HL-60 (cell line): Measurements from ENCODE around the gene HPSE2.

Experiments used
- DNase-seq, 2 experiments: peaks; one replicate each; pipeline ENCODE4 v3.0.0-alpha.2; 2010 to 2020; ENCODE audit warnings: low read depth in 1 of 2, low spot score in 1 of 2
- H3K27ac ChIP-seq: fragments of 250-450 bp; sonication (Bioruptor Pico); replicated peaks from 2 replicates; pipeline ENCODE4 v1.5.1; 2020; ENCODE audit warnings: mild to moderate bottlenecking, moderate library complexity
- H3K27me3 ChIP-seq: fragments of 250-450 bp; sonication (Bioruptor Pico); 2 replicates; pipeline ENCODE4 v1.5.1; 2021; ENCODE audit warnings: mild to moderate bottlenecking, moderate library complexity; ENCODE audit not compliant: insufficient read depth, poor library complexity, severe bottlenecking
- H3K4me3 ChIP-seq: replicated peaks from 2 replicates; pipeline ENCODE4 v1.5.1; 2011; ENCODE audit warnings: mild to moderate bottlenecking, control low read depth, low read length; ENCODE audit not compliant: insufficient read depth
- CTCF ChIP-seq: IDR thresholded peaks from one replicate; pipeline ENCODE4 v1.5.1; 2011; ENCODE audit warnings: low read length, control low read depth, inconsistent platforms; ENCODE audit not compliant: insufficient read depth
- GABPA ChIP-seq: IDR thresholded peaks from 2 replicates; pipeline ENCODE4 v1.6.1; 2012; ENCODE audit warnings: low read depth
- POLR2AphosphoS5 ChIP-seq: IDR thresholded peaks from 2 replicates; pipeline ENCODE4 v1.6.1; 2012; ENCODE audit warnings: low read depth
- REST ChIP-seq: IDR thresholded peaks from 2 replicates; pipeline ENCODE4 v1.6.1; 2012; ENCODE audit warnings: low read depth; ENCODE audit not compliant: insufficient replicate concordance
- SPI1 ChIP-seq: IDR thresholded peaks from 2 replicates; pipeline ENCODE4 v1.6.1; 2012; ENCODE audit warnings: low read depth, mild to moderate bottlenecking, borderline replicate concordance

Gene HPSE2

GRCh38 chr10:98696516-98696915 lies 539.1 kb downstream of the HPSE2 start:
- TF ChIP-seq POLR2AphosphoS5 (no peak), SPI1 (no peak), GABPA (no peak), CTCF (no peak), REST (no peak)
- Histone ChIP-seq H3K27ac (no peak overlapping the region), H3K4me3 (no peak overlapping the region)

GRCh38 chr10:98694883-98695282 lies 540.8 kb downstream of the HPSE2 start:
- Histone ChIP-seq H3K4me3 (no peak overlapping the region), H3K27ac (no peak overlapping the region), H3K27me3 (no peaks in the 10 kb centered on the region)
- DNase-seq: no peak
- no peak for TF ChIP-seq CTCF
- TF ChIP-seq GABPA: no peak
- TF ChIP-seq POLR2AphosphoS5: no peak
- no peak for TF ChIP-seq REST
- no peak for TF ChIP-seq SPI1

More at GRCh38 chr10:98696516-98696915, 539.1 kb downstream of the HPSE2 start:
- no peak for DNase-seq
- no peaks in the 10 kb centered on the region for H3K27me3 ChIP-seq

- no peak for DNase-seq
- no peak overlapping the region for H3K27ac ChIP-seq
- H3K27me3 ChIP-seq: no peaks in the 10 kb centered on the region
- H3K4me3 ChIP-seq: no peak overlapping the region
- TF ChIP-seq CTCF (no peak), POLR2AphosphoS5 (no peak), GABPA (no peak), REST (no peak), SPI1 (no peak)
These were observed 541.6 kb downstream of the HPSE2 start for GRCh38 chr10:98694014-98694413.
